ENCODE data around the gene OR10Z1.

Gene OR10Z1

GRCh38 chr1:158604968-158605367, at the start of gene OR10Z1:
Gene OR10Z1, plus strand, starts transcription at chr1:158605268. Its CDS starts 1,171 bp downstream, at chr1:158606439.
- DNase-seq (ENCODE audit: low read depth), result no peak

- no peak for DNase-seq (ENCODE audit: low read depth)
Observed at GRCh38 chr1:158559696-158560095, 45.4 kb upstream of the OR10Z1 start.

GRCh38 chr1:158563853-158564252, 41.2 kb upstream of the OR10Z1 start:
- DNase-seq (ENCODE audit: low read depth), result no peak

GRCh38 chr1:158564608-158565007, 40.5 kb upstream of the OR10Z1 start:
- no peak for DNase-seq (ENCODE audit: low read depth)

- DNase-seq (ENCODE audit: low read depth), result no peak
Observed at GRCh38 chr1:158570480-158570879, 34.6 kb upstream of the OR10Z1 start, which contains the start of gene OR6P1. Gene OR6P1, minus strand, starts transcription at chr1:158570580. Its CDS starts 6,976 bp downstream, at chr1:158563604.

GRCh38 chr1:158572226-158572625, 32.8 kb upstream of the OR10Z1 start:
- no peak for DNase-seq (ENCODE audit: low read depth)

- DNase-seq (ENCODE audit: low read depth), result no peak
Observed at GRCh38 chr1:158577561-158577960, 27.5 kb upstream of the OR10Z1 start.

- DNase-seq (ENCODE audit: low read depth), result no peak
Observed at GRCh38 chr1:158579733-158580132, 25.3 kb upstream of the OR10Z1 start, which contains the start of gene OR10X1. Gene OR10X1, minus strand, starts transcription at chr1:158579899. Its CDS starts 0 bp downstream, at chr1:158579899.

GRCh38 chr1:158583962-158584361, 21.1 kb upstream of the OR10Z1 start:
- no peak for DNase-seq (ENCODE audit: low read depth)

- no peak for DNase-seq (ENCODE audit: low read depth)
Observed at GRCh38 chr1:158586942-158587341, 18.1 kb upstream of the OR10Z1 start.

- DNase-seq (ENCODE audit: low read depth), result no peak
Observed at GRCh38 chr1:158600735-158601134, 4.3 kb upstream of the OR10Z1 start.

- DNase-seq (ENCODE audit: low read depth), result no peak
Observed at GRCh38 chr1:158607296-158607695, 2.2 kb downstream of the OR10Z1 start.

GRCh38 chr1:158611916-158612315, 6.8 kb downstream of the OR10Z1 start:
- DNase-seq (ENCODE audit: low read depth), result no peak

- no peak for DNase-seq (ENCODE audit: low read depth)
Observed at GRCh38 chr1:158613764-158614163, 8.7 kb downstream of the OR10Z1 start.

- no peak for DNase-seq (ENCODE audit: low read depth)
Observed at GRCh38 chr1:158638146-158638545, 33.1 kb downstream of the OR10Z1 start.

GRCh38 chr1:158638904-158639303, 33.8 kb downstream of the OR10Z1 start:
- no peak for DNase-seq (ENCODE audit: low read depth)

GRCh38 chr1:158644449-158644848, 39.4 kb downstream of the OR10Z1 start:
- DNase-seq (ENCODE audit: low read depth), result no peak

- DNase-seq (ENCODE audit: low read depth), result no peak
Observed at GRCh38 chr1:158646465-158646864, 41.4 kb downstream of the OR10Z1 start.

GRCh38 chr1:158649052-158649451, 44.0 kb downstream of the OR10Z1 start:
- no peak for DNase-seq (ENCODE audit: low read depth)

- no peak for DNase-seq (ENCODE audit: low read depth)
Observed at GRCh38 chr1:158652721-158653334, 47.8 kb downstream of the OR10Z1 start.

GRCh38 chr1:158654086-158654485, 49.0 kb downstream of the OR10Z1 start:
- no peak for DNase-seq (ENCODE audit: low read depth)

GRCh38 chr1:158654571-158654970, 49.5 kb downstream of the OR10Z1 start:
- no peak for DNase-seq (ENCODE audit: low read depth)
